ENCODE results near the gene IFI30.

DNA sequence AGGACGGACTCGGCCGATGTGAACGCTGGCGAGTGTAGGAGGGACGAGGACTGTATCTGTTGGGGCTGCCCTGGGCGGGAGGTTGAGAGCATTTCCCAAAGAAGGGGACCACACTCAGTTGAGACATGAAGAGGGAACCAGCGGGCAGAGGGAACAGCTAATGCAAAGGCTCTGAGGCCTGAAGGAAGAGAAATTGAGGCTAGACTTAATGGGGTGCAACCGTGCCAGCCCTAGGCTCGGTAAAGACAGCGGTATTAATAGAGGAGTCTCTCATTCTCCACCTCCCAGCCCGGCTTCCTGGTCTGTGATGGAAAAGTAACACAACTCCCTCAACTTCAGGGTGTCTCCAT, 20.5 kb downstream of the IFI30 start:
- no peak for TF ChIP-seq CTCF (IDR thresholded peaks at IDR 0.05)
- no peak for TF ChIP-seq JUND (IDR thresholded peaks at IDR 0.05)
- no peak for TF ChIP-seq MAX (IDR thresholded peaks at IDR 0.05; ENCODE audit: low read depth)
- no peak for TF ChIP-seq EZH2phosphoT487 (IDR thresholded peaks at IDR 0.05; ENCODE audit: borderline replicate concordance, low read depth)
- no peak for TF ChIP-seq NRF1 (IDR thresholded peaks at IDR 0.05; ENCODE audit: low read depth, low read length)
- TF ChIP-seq MXI1 (IDR thresholded peaks at IDR 0.05; ENCODE audit: low read depth, low read length) = no peak
- TF ChIP-seq NFIC (IDR thresholded peaks at IDR 0.05; ENCODE audit: borderline replicate concordance) = no peak
- no peak for TF ChIP-seq RAD21 (IDR thresholded peaks at IDR 0.05; ENCODE audit: low read length)
- TF ChIP-seq USF2 (IDR thresholded peaks at IDR 0.05; ENCODE audit: borderline replicate concordance, low read depth, low read length) = no peak
- TF ChIP-seq POLR2AphosphoS5 (IDR thresholded peaks at IDR 0.05; ENCODE audit: low read depth, low read length) = no peak
- no peak for TF ChIP-seq FOXJ3 (CRISPR knock-in tag; IDR thresholded peaks at IDR 0.05)
- TF ChIP-seq SMC3 (IDR thresholded peaks at IDR 0.05; ENCODE audit: low read depth, low read length) = no peak

Data from SK-N-SH (cell line).